M059J (cell line): ENCODE measurements around the gene INCENP. TPM values are rescaled to one million over a fixed set of nuclear protein-coding genes. Genes with fewer than 3 reads are reported as not detected.
A peak's percentile ranks its signal among the peaks of the same experiment; 100 is the strongest.
"Not testable (repeated sequence)": the region's sequence is repeated elsewhere in the genome, so short reads cannot be mapped to it uniquely, and the experiment has no call there.

ENCODE experiments used
- DNase-seq: peaks from one replicate; pipeline ENCODE4 v3.0.0-alpha.2; 2012; ENCODE audit warnings: low read depth
- total RNA-seq: library from RNA; depleted of rRNA; stranded (reverse); fragments of >200 nt; shearing (Covaris generic); gene quantifications from 2 replicates; pipeline ENCODE4 v1.2.3, GENCODE V29; 2014; rRNA removed

Gene INCENP
- total RNA-seq, 1 experiment from 2014 or later = 76.2 TPM

DNA sequence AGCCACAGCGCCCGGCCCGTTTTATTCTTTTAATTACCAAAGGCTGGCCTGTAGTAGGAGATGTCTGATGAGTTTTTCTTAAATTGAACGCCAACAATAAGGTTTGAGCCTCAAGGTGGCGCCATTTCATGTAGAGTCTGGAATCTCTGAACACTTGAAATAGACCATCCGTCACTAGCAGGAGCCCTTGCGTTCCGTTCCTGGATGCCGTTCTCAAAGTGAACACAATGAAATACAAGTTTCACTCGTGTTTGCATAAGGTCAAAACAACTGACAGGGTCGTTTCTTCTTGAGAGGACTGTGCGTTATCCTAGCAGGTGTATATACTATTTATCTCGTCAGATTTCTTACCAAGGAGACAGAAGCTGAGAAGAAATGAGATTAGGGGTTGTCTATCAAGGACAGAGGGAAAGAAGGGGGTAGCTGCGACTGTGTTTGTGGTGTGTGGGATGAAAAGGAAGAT, 47.5 kb downstream of the INCENP start:
- peak; percentile 73 for DNase-seq

DNA sequence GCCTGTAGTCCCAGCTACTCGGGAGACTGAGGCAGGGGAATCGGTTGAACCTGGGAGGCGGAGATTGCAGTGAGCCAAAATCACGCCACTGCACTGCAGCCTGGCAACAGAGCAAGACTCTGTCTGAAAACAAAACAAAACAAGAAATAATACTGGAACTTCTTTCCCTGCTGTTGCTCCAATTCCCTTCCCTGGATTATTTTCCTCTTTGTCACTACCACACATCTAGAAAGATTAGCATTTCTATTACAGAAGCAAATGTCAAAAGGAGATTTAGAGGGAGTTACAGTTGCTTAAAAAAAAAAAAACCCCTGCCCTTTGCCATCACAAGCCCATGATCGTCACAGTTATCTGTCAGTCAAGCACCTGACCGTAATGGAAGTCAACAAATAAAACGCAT, 48.5 kb downstream of the INCENP start:
- no peak for DNase-seq

DNA sequence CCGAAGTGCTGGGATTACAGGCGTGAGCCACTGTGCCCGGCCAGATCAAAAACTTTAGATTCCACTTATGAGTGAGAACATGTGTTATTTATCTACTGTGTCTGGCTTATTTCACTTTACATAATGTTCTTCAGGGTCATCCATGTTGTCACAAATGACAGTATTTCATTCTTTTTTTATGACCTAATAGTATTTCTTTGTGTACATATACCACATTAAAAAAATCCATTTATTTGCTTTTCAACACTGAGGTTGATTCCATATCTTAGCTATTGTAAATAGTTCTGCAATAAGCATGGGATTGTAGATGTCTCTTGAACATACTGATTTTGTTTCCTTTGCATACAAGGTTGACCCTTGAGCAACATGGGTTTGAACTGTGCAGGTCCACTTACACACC, 53.0 kb downstream of the INCENP start:
- DNase-seq = no peak

GRCh38 chr11:62179995-62180394, 56.2 kb downstream of the INCENP start:
- DNase-seq = no peak

DNA sequence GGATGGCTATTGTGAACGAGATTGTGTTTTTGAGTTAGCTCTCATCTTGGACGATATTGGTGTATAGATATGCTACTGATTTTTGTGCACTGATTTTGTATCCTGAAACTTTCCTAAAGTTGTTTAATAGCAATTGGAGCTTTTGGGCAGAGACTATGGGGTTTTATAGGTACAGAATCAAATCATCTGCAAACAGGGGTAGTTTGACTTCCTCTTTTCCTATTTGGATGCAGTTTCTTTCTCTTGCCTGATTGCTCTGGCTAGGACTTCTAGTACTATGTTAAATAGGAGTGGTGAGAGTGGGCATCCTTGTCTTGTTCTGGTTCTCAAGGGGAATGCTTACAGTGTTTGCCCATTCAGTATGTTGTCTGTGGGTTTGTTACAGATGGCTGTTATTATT, 57.3 kb downstream of the INCENP start:
- no peak for DNase-seq

DNA sequence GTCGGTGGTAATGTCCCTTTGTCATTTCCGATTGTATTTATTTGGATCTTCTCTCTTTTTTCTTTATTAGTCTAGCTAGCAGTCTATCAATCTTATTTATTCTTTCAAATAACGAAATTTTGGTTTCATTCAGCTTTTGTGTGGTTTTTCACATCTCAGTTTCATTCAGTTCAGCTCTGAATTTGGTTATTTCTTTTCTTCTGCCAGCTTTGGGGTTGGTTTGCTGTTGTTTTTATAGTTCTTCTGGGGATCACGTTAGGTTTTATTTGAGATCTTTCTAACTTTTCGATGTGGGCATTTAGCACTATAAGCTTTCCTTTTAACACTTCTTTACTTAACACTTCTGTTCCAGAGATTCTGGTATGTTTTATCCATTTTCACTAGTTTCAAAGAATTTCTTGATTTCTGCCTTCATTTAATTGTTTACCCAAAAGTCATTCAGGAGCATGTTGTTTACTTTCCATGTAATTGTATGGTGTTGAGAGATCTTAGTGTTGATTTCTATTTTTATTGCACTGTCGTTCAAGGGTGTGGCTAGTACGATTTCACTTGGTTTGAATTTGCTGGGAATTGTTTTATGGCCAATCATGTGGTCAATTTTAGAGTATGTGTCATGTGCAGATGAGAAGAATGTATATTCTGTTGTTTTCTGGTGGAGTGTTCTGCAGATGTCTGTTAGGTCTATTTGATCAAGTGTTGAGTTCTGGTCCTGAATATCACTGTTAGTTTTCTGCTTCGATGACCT, 58.5 kb downstream of the INCENP start:
- DNase-seq = no peak

GRCh38 chr11:62186195-62186594, 62.4 kb downstream of the INCENP start:
- no peak for DNase-seq

GRCh38 chr11:62190011-62190410, 66.2 kb downstream of the INCENP start, which contains the start of gene SCGB1D1:
Gene SCGB1D1 (plus strand): TSS chr11:62190216. CDS start chr11:62190285, 69 bp downstream.
- no peak for DNase-seq

- DNase-seq = peak; percentile 15
These were observed 70.1 kb downstream of the INCENP start for GRCh38 chr11:62193952-62194351.

DNA sequence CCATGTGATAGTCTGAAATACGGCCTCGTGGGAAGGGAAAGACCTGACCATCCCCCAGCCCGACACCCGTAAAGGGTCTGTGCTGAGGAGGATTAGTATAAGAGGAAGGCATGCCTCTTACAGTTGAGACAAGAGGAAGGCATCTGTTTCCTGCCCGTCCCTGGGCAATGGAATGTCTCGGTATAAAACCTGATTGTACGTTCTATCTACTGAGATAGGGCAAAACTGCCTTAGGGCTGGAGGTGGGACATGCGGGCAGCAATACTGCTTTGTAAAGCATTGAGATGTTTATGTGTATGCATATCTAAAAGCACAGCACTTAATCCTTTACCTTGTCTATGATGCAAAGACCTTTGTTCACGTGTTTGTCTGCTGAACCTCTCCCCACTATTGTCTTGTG, 71.2 kb downstream of the INCENP start:
- DNase-seq = not testable (repeated sequence)

GRCh38 chr11:62195945-62196344, 72.1 kb downstream of the INCENP start:
- no peak for DNase-seq

- DNase-seq = not testable (repeated sequence)
These were observed 73.6 kb downstream of the INCENP start for GRCh38 chr11:62197400-62197799.

DNA sequence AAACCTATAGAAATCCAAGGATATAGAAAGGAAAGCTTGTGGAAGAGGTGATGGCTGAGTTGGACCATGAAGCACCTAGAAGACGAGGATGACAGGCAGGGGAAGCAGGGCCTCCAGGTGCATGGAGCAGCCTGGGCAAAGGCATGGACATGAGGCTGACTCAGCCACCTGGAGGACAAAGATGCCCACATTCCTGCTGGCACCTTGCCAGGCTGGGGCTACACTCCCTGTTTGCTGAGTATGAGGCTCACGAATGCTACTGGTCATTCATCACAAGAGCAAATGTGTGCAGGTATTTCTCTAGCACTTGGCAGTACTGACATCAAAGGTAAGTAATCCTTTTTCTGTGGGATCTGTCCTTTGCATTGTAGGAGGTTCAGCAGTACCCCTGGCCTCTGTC, 77.6 kb downstream of the INCENP start:
- no peak for DNase-seq

Other genes starting within 250 kb of the INCENP start
- 82.9 and 102 TPM in 2 replicates for gene FADS3, start 232.5 kb upstream of the INCENP start, total RNA-seq
- 0.12 and 1.4 TPM in 2 replicates for gene RAB3IL1, start 206.4 kb upstream of the INCENP start, total RNA-seq
- 0.05 and 0.96 TPM in 2 replicates for gene BEST1, start 173.7 kb upstream of the INCENP start, total RNA-seq
- 645 and 948 TPM in 2 replicates for gene FTH1, start 156.4 kb upstream of the INCENP start, total RNA-seq
- gene SCGB1D1, start 66.2 kb downstream of the INCENP start, total RNA-seq = not detected in 2 replicates
- gene SCGB2A1, start 84.7 kb downstream of the INCENP start, total RNA-seq = not detected in 2 replicates
- gene SCGB1D2, start 118.2 kb downstream of the INCENP start, total RNA-seq = not detected in 2 replicates
- not detected in 2 replicates for gene SCGB2A2, start 146.1 kb downstream of the INCENP start, total RNA-seq
- gene SCGB1D4, start 175.1 kb downstream of the INCENP start, total RNA-seq = not detected in 2 replicates
- gene ASRGL1, start 213.4 kb downstream of the INCENP start, total RNA-seq = 16.9 and 25.8 TPM in 2 replicates